Adrenal gland (tissue), 12 donors: ENCODE measurements around the gene CMTM5. TPM values are rescaled to one million over a fixed set of nuclear protein-coding genes. Genes with fewer than 3 reads are reported as not detected.
"Not testable (repeated sequence)": the region's sequence is repeated elsewhere in the genome, so short reads cannot be mapped to it uniquely, and the experiment has no call there.

ENCODE experiments used
- DNase-seq, 7 donors: peaks; one replicate each; pipeline ENCODE4 v3.0.0-alpha.2; 2019 to 2020
- H3K27ac ChIP-seq, 5 donors: fragments of 200-600 bp; sonication (generic) in 4 of 5; 1 replicate in 3 of 5; 2 replicates in 2 of 5; pipeline versions ENCODE4 v1.5.1 to v1.8.0; 2016 to 2020; ENCODE audit warnings: mild to moderate bottlenecking in 1 of 5
- H3K27me3 ChIP-seq: fragments of 200-600 bp; 2 replicates; pipeline ENCODE4 v1.8.0; 2021
- H3K36me3 ChIP-seq, 2 donors: fragments of 200-600 bp; replicated peaks in 1 of 2; 1 replicate in 1 of 2; 2 replicates in 1 of 2; pipeline versions ENCODE4 v1.5.1 to v1.8.0; 2018 to 2022
- H3K4me1 ChIP-seq, 2 donors: fragments of 200-600 bp; replicated peaks in 1 of 2; 1 replicate in 1 of 2; 2 replicates in 1 of 2; pipeline versions ENCODE4 v1.5.1 to v1.8.0; 2018 to 2021
- H3K4me3 ChIP-seq, 4 donors: fragments of 200-600 bp; sonication (generic) in 3 of 4; one replicate each; pipeline ENCODE4 v1.5.1; 2016 to 2018
- H3K9me3 ChIP-seq, 3 donors: fragments of 200-600 bp; sonication (generic) in 1 of 3; replicated peaks in 1 of 3; 1 replicate in 2 of 3; 2 replicates in 1 of 3; pipeline versions ENCODE4 v1.5.1 to v1.8.0; 2016 to 2021
- CTCF ChIP-seq, 6 experiments: fragments of 450-650 bp in 4 of 6; fragments of 200-600 bp in 2 of 6; sonication (generic) in 1 of 6; IDR thresholded peaks; 1 replicate in 5 of 6; 2 replicates in 1 of 6; pipeline versions ENCODE4 v1.5.1 to v1.8.0; 2016 to 2021; ENCODE audit warnings: antibody characterized with exemption in 6 of 6, mild to moderate bottlenecking in 2 of 6, moderate library complexity in 1 of 6
- POLR2A ChIP-seq, 2 donors: fragments of 450-650 bp; IDR thresholded peaks; one replicate each; pipeline ENCODE4 v1.6.1; 2017; ENCODE audit warnings: antibody characterized with exemption in 2 of 2, mild to moderate bottlenecking in 2 of 2, moderate library complexity in 1 of 2
- WGBS, 4 donors: extraction: QIAGEN DNeasy Blood & Tissue Kit in 2 of 4; methylation state at CpG; one replicate each; pipeline versions ENCODE4 v1.1.5 to v1.1.7; 2013 to 2017; 5-methylcytosine and 5-hydroxymethylcytosine counted together
- intact Hi-C, 2 donors: fragments of 100-400 bp; cut with DNase I; formaldehyde crosslinking; loops; one replicate each; pipeline versions ENCODE4 v1.14.1 to v1.15.0; 2022 to 2023
- polyA plus RNA-seq, 3 donors: library from polyadenylated mRNA; stranded (reverse); fragments of 200-250 nt in 2 of 3; fragments of 350-450 nt in 1 of 3; fragmentation: Illumina TruSeq in 1 of 3; extraction: RNeasy Lipid Tissue Mini Kit (QIAGEN cat#74804) in 1 of 3; gene quantifications; one replicate each; pipeline ENCODE4 v1.2.3, GENCODE V29; 2013 to 2014
- total RNA-seq, 9 donors: library from RNA; depleted of rRNA in 4 of 9; stranded (reverse); fragments of >200 nt in 4 of 9; fragments of 120-200 nt in 1 of 9; fragmentation: NEBNext Ultra II Directional in 1 of 9; extraction: Animal tissue kit (Norgen Biotek cat#: 25700) in 1 of 9; gene quantifications; one replicate each; pipeline versions ENCODE4 v1.1.0 to v1.2.4, GENCODE V29; 2013 to 2023
- donor health status: healthy with polysubstance abuse.
- donor health status: Bipolar disorder and iron deficiency.
- donor health status: DM: yes; HTN: yes; CAD: no.
- donor health status: DM: no; HTN: no; CAD: no.
- donor health status: DM: no; HTN: no; CAD: no.
- donor health status: DM: yes; HTN: yes; CAD: no.

The CMTM5 gene
- total and polyA plus RNA-seq, 12 donors, result 0.34 to 2.6 (median 0.89) TPM; not detected in 5

DNA sequence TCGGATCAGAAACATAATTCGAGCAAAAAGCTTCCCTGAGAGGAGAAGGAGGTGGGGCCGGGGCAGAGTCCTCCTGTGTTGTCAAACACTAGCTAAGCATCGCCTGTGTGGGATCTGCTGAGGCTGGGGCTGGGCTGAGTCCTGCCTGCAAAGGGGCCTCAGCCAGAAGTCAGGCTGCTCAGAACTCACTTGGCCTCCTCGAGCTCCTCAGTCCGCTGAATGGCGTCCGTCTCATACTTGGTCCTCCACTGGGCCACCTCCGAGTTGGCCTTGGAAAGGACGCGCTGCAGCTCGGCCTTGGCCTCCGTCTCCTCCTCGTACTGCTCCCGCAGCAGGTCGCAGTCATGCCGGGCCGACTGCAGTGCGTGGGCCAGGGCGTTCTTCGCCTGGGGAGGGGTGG, 41.2 kb downstream of the CMTM5 start:
- no peaks in the 10 kb centered on the region for H3K9me3 ChIP-seq
- no peaks in the 10 kb centered on the region for H3K4me1 ChIP-seq
- no peaks in the 10 kb centered on the region for H3K36me3 ChIP-seq
- WGBS, 4 donors, result 70 to 91% (median 78%) methylated on average over 7 to 21 of the region's 21 CpGs
- no peak for DNase-seq
- H3K27me3 ChIP-seq, result no peaks in the 10 kb centered on the region
- TF ChIP-seq CTCF (IDR thresholded peaks at IDR 0.05), result no peak
- no peak for TF ChIP-seq POLR2A (IDR thresholded peaks at IDR 0.05)
- intact Hi-C loops, result no loop called here
- H3K27ac ChIP-seq, result no peak overlapping the region
- no peak overlapping the region for H3K4me3 ChIP-seq

DNA sequence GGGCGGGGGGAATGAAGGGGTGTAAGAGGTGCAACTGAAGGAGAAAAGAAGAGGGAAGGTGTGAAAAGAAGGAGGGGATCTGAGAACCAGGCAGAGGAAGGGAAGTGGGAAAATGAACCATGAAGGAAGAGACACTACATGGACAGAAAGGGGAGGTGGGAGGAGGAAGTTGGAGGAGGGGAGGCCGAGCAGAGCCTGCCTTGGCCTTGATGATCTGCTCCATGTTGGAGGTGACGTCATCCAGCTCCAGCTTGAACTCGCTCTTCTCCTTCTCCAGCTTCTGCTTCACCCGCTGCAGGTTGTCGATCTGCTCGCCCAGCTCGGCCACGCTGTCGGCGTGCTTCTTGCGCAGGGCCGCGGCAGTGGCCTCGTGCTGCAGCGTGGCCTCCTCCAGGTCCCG, 42.8 kb downstream of the CMTM5 start:
- H3K36me3 ChIP-seq, H3K27me3 ChIP-seq, H3K4me3 ChIP-seq, DNase-seq, H3K4me1 ChIP-seq, H3K9me3 ChIP-seq, H3K27ac ChIP-seq, intact Hi-C loops: not testable (repeated sequence)
- 50 to 87% (median 55%) methylated on average over 2 to 4 of the region's 17 CpGs for WGBS, 4 donors

GRCh38 chr14:23421594-23421993, 44.7 kb downstream of the CMTM5 start:
- no peak for DNase-seq
- TF ChIP-seq POLR2A (IDR thresholded peaks at IDR 0.05) (no peak), CTCF (IDR thresholded peaks at IDR 0.05) (no peak)
- intact Hi-C loops, result no loop called here
- Histone ChIP-seq H3K36me3 (no peaks in the 10 kb centered on the region), H3K4me3 (no peak overlapping the region), H3K27me3 (no peaks in the 10 kb centered on the region), H3K27ac (no peak overlapping the region), H3K4me1 (no peaks in the 10 kb centered on the region), H3K9me3 (no peaks in the 10 kb centered on the region)

- no peak for DNase-seq
- TF ChIP-seq POLR2A (IDR thresholded peaks at IDR 0.05) (no peak), CTCF (IDR thresholded peaks at IDR 0.05) (no peak)
- Histone ChIP-seq H3K36me3 (no peaks in the 10 kb centered on the region), H3K27me3 (no peaks in the 10 kb centered on the region), H3K27ac (no peak overlapping the region), H3K9me3 (no peaks in the 10 kb centered on the region), H3K4me3 (no peak overlapping the region), H3K4me1 (no peaks in the 10 kb centered on the region)
- intact Hi-C loops, result no loop called here
- WGBS, 4 donors, result 76 to 88% (median 83%) methylated on average over 5 to 6 of the region's 6 CpGs
These were observed 46.8 kb downstream of the CMTM5 start for GRCh38 chr14:23423657-23424056.

GRCh38 chr14:23425169-23425568, 48.3 kb downstream of the CMTM5 start:
- no peak for DNase-seq
- Histone ChIP-seq H3K27me3 (no peaks in the 10 kb centered on the region), H3K27ac (no peak overlapping the region), H3K4me1 (no peaks in the 10 kb centered on the region), H3K36me3 (no peaks in the 10 kb centered on the region), H3K9me3 (no peaks in the 10 kb centered on the region), H3K4me3 (no peak overlapping the region)
- intact Hi-C loops, result no loop called here
- TF ChIP-seq POLR2A (IDR thresholded peaks at IDR 0.05) (no peak), CTCF (IDR thresholded peaks at IDR 0.05) (no peak)
- 81 to 84% (median 82%) methylated on average over 10 of the region's 10 CpGs for WGBS, 4 donors

DNA sequence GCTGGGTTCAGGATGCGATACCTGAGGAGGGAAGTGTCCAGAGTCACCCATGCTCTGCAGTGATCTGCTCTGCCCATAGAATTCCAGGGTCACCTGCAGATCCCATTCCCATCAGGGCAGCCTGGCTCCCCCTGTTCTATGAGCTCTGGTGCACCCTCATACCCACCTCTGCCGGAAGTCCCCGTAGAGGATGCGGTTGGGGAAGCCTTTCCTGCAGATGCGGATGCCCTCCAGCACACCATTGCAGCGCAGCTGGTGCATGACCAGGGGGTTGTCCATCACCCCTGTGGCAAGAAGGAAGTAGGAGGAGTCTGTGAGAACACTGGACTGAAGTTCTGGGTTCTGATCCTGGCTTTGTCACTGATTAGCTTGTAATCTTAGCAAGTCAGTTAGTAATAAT, 49.0 kb downstream of the CMTM5 start:
- H3K9me3 ChIP-seq, intact Hi-C loops, H3K4me1 ChIP-seq, DNase-seq, H3K36me3 ChIP-seq, H3K27ac ChIP-seq, H3K4me3 ChIP-seq, H3K27me3 ChIP-seq: not testable (repeated sequence)
- 79 to 96% (median 91%) methylated on average over 3 to 6 of the region's 6 CpGs for WGBS, 4 donors
